AG09319 (cell line): ENCODE results near the gene PMPCB.
"Not testable (repeated sequence)": the region's sequence is repeated elsewhere in the genome, so short reads cannot be mapped to it uniquely, and the experiment has no call there.

Experiments used
- DNase-seq: peaks from one replicate; pipeline ENCODE4 v3.0.0-alpha.2; 2010; ENCODE audit warnings: low read depth; ENCODE audit errors: extremely low read depth
- TF ChIP-seq, protein P1 (sequence below): IDR thresholded peaks from 2 replicates; pipeline ENCODE4 v1.5.1; 2011; ENCODE audit warnings: low read depth, mild to moderate bottlenecking, inconsistent platforms, low read length, moderate library complexity

PMPCB gene, protein sequence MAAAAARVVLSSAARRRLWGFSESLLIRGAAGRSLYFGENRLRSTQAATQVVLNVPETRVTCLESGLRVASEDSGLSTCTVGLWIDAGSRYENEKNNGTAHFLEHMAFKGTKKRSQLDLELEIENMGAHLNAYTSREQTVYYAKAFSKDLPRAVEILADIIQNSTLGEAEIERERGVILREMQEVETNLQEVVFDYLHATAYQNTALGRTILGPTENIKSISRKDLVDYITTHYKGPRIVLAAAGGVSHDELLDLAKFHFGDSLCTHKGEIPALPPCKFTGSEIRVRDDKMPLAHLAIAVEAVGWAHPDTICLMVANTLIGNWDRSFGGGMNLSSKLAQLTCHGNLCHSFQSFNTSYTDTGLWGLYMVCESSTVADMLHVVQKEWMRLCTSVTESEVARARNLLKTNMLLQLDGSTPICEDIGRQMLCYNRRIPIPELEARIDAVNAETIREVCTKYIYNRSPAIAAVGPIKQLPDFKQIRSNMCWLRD

DNA sequence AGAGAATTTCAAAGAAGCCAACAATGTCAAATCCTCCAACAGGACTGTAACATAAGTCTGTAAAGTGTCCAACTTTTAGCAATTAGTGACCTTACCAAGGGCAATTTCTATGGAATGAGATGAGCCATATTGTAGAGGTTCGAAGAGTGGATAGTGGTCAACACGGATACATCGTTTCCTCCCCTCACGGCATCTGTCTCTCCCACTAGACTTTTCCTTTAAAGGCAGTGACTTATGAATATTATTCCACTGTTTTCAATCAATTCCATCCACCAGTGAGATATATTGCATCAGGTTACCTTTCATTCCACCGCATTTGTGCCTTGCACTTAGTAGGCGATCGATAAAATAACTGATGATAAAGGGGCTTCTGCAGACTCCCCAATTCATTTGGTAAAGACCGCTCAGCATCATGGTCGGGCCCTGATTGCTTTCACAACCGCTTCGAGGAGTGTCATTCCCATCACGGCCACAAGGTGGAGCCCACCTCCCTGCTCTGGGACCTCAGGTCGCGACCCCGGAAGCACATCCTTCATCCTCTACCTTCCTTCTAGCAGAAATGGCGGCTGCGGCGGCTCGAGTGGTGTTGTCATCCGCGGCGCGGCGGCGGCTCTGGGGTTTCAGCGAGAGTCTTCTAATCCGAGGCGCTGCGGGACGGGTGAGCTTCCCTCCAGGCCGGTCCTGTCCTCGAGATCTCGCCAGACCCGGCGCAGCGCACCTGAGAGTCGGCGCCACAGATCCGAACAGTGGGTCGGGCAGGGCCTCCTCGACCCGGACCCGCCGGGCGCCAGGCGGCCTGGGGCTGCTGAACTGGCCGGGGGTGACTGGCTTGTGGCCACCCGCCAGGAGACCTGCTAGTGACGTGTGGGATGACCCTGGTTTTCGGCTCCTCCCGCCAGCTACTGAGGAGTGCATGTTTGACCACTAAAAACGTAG, at the start of gene PMPCB:
Gene PMPCB (plus strand): TSS at position 535 of the 936 bp plus-strand sequence. CDS start 25 bp downstream, at position 560.
- peak; percentile 77 for DNase-seq
- TF ChIP-seq, protein P1, sequence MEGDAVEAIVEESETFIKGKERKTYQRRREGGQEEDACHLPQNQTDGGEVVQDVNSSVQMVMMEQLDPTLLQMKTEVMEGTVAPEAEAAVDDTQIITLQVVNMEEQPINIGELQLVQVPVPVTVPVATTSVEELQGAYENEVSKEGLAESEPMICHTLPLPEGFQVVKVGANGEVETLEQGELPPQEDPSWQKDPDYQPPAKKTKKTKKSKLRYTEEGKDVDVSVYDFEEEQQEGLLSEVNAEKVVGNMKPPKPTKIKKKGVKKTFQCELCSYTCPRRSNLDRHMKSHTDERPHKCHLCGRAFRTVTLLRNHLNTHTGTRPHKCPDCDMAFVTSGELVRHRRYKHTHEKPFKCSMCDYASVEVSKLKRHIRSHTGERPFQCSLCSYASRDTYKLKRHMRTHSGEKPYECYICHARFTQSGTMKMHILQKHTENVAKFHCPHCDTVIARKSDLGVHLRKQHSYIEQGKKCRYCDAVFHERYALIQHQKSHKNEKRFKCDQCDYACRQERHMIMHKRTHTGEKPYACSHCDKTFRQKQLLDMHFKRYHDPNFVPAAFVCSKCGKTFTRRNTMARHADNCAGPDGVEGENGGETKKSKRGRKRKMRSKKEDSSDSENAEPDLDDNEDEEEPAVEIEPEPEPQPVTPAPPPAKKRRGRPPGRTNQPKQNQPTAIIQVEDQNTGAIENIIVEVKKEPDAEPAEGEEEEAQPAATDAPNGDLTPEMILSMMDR = peak; percentile 96

DNA sequence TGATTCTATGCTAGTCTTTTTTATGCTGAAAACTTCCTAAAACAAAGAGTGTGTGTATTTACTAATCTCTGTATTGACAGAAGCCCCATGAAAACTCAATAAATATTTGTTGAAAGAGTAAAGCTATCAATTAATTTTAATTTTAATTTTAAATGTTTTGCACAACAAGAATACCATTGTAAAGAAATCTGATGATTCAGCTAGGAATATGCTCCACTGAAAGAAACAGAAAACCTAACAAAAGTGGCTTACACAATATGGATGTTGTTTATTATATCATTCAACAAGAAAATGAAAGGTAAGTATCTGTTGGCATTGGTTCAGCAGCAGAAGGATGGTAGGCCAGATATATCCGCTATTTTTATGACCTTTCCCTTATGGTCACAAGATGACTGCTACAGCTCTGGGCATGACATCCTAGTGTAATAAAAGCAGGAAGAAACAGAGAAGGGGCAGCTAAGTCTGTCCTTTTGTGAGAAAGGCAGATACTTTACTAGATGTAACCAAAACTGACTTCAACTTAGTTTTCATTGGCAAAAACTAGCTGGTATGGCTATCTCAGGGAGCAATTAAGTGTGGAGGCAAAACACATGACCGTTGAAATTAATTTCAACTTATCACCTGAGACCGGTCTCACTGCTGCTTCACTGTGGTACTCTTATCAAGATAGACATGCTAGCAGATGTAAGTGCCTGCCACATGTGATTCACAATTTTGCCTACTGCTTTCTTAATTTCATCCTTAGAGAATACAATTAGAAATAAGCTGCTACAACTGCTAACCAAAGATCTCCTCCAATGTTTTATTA, 43.3 kb upstream of the PMPCB start:
- DNase-seq = not testable (repeated sequence)

DNA sequence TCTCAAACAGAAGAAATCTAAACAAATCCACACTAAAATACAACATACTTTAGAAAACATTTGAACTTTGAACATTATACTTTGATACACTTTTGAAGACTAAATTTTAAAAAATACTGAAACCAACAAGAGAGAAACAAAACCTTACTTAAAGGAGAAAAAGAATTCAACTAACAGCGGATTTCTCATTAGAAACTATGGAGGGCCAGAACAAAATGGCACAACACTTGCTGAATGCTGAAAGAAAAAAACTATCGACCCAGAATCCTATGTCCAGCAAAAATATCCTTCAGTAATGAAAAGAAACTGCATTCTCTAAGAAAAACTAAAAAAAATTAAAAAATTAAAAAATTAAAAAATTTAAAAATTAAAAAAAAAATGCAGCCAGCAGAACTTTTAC, 33.2 kb upstream of the PMPCB start:
- DNase-seq = not testable (repeated sequence)

DNA sequence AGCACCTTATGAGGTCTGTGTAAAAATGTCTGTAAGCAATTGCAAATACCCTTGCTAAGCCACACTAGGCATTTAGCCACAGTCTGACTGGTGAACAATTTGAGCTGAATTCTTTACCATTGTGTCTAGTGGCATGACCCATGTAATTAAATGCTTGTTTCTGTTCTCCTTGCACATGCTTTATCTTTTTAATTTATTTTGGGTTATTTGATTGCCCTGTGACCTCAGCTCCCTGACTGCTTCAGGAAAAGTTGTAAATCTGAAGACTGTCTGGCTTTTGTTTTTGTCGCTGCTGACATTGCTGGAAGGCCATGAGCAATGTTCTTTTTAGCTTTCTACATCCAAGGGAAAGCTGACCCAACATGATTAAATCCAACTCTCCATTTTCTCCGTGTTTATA, 31.0 kb upstream of the PMPCB start:
- not testable (repeated sequence) for DNase-seq

DNA sequence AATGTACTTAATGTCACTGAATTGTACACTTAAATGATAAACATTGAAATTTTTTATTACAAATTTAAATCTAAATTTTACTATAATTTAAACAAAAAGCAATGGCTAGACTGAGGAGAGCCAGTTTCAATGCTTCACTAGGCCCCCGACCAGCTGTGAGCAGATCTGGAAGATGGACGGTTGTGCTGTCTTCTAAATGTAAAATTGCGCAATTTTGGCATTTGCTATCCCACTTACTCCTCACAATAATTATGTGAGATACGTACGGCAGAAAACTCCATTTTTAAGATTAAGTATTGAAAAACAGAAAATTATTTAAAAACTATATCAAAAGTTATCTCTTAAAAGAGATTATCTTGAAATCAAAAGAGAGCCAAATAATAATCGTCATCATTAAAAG, 23.9 kb upstream of the PMPCB start:
- not testable (repeated sequence) for DNase-seq

DNA sequence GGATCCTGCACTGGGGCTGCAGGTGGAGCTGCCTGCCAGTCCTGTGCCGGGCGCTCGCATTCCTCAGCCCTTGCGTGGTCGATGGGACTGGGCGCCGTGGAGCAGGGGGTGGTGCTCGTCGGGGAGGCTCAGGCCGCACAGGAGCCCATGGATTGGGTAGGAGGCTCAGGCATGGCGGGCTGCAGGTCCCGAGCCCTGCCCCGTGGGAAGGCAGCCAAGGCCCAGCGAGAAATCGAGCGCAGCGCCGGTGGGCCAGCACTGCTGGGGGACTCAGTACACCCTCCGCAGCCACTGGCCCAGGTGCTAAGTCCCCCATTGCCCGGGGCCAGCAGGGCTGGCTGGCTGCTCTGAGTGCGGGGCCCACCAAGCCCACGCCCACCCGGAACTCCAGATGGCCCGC, 22.4 kb upstream of the PMPCB start:
- DNase-seq = not testable (repeated sequence)

DNA sequence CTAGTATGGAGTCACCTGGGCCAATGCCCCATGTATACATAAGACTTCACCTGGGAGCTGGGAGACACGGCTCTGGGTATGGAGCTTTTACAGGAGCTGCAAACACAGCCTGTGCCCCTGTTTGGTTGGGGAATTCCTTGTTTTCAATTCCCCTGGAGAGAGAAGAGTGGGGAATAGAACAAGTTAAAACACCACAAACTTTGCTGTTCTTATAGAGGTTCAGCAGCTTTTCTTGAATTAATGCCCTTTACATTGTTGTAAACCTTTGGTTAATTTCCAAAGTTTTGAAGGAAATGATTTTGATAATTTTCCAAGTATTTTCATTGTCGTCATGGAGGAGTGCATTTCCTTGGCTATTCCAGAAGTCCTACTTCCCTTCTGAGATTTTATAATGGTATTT, 19.0 kb upstream of the PMPCB start:
- not testable (repeated sequence) for DNase-seq

DNA sequence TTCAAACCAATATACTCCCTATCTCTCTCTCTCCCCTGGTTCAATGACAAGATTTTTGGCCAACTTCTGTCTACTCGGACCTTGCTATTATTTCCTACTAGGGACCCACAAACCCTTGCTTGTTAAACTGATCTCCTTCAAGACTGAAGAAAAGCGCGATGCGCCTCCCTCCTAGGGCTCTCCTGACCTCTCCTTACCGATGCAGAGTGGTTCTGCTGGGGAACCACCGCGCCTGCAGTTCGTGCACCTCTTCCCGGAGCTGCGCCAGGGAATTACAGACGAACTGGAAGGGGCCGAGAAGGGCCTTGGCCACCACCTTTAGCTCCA, 17.6 kb upstream of the PMPCB start:
- DNase-seq = not testable (repeated sequence)

DNA sequence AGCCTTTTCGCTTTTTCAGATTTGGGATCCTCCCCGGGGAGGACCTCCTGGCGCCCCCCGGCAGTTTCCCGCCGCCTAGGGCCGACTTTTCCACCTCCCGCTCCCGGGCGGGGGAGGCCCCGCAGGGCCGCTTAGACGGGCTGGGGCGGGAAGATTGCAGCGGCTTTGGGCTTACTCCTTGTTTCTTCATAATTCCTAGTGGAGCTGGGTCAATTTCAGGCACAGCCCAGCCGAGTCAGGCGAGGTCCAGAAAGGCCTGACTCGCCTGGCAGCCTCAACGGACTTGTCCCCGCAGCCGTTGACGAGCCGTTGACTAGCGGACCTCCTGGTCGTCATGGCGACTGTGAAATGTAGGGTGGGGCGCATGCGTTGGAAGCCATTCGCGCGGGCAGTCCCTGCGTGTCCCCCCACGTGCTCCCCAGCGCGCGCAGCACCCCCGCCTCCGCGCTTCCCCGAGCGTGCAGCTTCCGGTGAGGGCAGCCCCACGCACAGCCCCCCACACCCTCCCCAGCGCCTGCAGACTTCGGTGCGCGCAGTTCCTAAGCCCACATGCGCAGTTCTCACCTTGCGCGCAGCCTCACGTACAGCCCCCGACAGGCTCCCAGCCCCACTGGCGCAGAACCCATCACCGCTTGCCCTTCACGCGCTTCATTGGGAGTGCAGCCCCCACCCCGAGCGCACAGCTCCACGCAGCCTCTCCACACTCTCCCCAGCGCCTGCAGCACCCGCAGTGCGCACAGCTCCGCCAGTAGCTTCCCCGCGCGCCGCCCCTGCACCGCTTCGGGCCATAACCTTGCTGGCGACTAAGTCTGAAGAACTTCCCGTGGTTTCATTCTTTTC, 17.1 kb upstream of the PMPCB start:
- peak; percentile 19 for DNase-seq

DNA sequence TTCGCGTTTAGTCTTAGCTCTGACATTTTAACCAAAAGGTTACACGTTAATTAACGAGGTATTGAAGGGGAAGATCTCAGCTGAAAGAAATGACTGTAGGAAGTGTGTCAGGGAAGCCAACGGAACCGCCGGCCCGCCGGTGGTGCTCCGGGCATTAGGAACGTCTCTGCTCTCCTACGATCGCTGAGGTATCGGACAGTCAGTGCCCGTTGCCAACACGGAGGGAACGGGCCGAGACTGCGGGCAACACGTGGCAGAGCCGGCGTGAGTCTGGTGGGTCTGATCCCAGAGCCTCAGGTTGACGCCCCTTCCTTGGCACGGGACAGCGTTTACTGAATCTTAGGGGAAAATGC, 16.5 kb upstream of the PMPCB start:
- DNase-seq = not testable (repeated sequence)

DNA sequence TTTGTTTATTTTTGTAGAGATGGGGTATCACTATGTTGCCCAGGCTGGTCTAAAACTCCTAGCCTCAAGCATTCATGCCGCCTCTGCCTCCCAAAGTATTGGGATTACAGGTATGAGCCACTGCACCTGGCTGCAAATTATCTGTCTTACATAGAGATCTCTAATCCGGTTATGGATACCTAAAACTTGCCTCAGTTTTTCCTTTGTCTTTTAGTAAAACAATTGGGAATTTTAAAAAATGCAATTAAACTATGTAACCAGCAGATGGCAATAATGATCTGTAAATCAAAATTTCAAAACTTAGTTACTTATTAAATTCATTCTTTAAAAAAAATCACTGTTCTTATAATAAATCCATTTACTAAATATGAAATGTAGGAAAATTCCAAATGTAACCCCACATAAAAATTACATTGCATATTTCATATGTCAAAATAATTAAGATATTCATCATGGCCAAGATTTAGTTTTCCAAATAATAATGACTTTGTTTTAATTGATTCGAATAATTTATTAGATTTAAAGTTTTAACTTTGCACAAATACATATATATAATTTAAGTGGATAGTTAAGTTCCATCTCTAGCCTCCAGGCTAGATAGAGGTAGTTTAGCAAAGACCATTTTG, 14.3 kb upstream of the PMPCB start:
- DNase-seq = not testable (repeated sequence)

DNA sequence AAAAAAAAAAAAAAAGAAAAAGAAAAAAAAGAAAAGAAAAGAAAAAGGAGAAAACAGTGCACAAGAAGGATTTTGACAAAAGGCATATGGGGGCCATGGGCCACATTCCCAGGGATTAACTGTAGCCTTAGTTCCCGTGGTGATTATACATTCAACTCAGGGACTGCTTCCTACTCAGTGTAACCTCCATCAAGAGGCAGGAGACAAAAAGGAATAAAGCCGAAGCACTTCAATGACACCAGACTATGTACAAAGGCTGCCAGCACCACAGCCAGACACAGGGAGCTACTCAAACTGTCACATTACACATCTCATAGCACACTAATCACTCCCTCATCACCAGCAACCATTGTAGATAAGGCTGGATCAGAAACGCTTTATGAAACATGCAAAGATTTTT, 5.1 kb upstream of the PMPCB start:
- DNase-seq = no peak
- TF ChIP-seq, protein P1 = no peak
